K562 (cell line): ENCODE measurements around the gene LRCOL1.

ENCODE experiments used
- FOS ChIP-seq: IDR thresholded peaks from 3 replicates; pipeline ENCODE4 v1.6.1; 2011; ENCODE audit not compliant: insufficient read length; ENCODE audit errors: extremely low read depth
- POLR2A ChIP-seq: fragments of 450-650 bp; conservative IDR thresholded peaks from 2 replicates; pipeline ENCODE4 v1.6.1; 2016
- RAD21 ChIP-seq, 2 experiments: fragments of 250-450 bp in 1 of 2; fragments of 450-650 bp in 1 of 2; sonication (Bioruptor Pico) in 1 of 2; formaldehyde crosslinking in 1 of 2; IDR thresholded peaks in 1 of 2; conservative IDR thresholded peaks in 1 of 2; 2 replicates each; pipeline versions ENCODE4 v1.4.0 to v1.8.0; 2020 to 2022; ENCODE audit warnings: mild to moderate bottlenecking in 2 of 2, moderate library complexity in 1 of 2
- TF ChIP-seq, protein P1 (sequence below), 2 experiments: IDR thresholded peaks; 2 replicates each; pipeline ENCODE4 v1.6.1; 2011; ENCODE audit warnings: borderline replicate concordance in 1 of 2, control low read depth in 1 of 2, low read depth in 1 of 2, low read length in 1 of 2, mild to moderate bottlenecking in 1 of 2, mixed read lengths in 1 of 2, moderate library complexity in 1 of 2; ENCODE audit not compliant: insufficient read depth in 1 of 2, insufficient read length in 1 of 2, poor library complexity in 1 of 2, severe bottlenecking in 1 of 2; ENCODE audit errors: extremely low read depth in 1 of 2
- TF ChIP-seq, protein P2 (sequence below), 3 experiments: IDR thresholded peaks in 2 of 3; conservative IDR thresholded peaks in 1 of 3; 2 replicates each; pipeline ENCODE4 v1.5.1; 2011 to 2012; ENCODE audit warnings: low read length in 3 of 3, mild to moderate bottlenecking in 3 of 3, control low read depth in 2 of 3, improper control_type of control experiment in 1 of 3, inconsistent platforms in 1 of 3, low read depth in 1 of 3, mixed read lengths in 1 of 3, moderate library complexity in 1 of 3; ENCODE audit not compliant: insufficient read depth in 2 of 3

DNA sequence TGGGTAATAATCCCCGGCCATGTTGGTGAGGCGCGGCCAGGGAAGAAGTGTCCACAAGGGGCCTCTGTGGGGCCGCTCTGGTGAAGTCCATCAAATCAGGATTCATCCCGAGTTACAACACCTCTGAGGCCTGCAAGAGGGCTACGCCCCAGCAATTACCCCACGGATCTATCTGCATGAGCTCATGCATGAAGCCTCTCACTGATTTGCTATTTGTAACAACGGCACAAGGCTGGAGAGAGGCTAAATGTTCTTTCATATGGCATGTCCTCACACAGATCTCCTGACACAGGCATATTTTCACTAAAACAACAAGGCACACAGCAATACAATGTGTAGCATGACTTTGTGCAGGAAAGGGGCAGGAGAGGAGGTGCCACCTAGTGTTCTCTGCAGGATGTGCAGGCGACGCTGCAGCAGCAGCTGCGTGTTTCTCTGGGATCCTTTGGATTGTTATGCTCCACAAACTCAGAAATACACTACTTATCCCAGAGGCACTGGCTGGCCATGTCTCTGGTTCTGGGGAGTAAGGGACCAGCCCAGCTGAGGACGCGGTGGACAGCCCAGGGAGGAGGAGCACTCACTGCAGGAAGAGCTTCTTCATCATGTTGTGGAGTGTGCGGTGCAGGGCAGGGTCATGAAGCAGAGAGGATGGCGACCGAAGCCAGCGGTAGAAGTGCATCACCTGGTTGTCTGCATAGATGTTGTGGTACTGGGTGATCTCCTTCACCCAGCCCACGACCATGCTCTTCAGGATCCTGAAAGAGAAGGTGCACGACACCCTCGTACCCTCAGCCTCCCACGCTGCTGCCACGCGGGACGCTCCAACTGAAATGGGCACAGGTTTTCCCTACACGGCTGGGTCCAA, 28.4 kb upstream of the LRCOL1 start:
- TF ChIP-seq, protein P1, sequence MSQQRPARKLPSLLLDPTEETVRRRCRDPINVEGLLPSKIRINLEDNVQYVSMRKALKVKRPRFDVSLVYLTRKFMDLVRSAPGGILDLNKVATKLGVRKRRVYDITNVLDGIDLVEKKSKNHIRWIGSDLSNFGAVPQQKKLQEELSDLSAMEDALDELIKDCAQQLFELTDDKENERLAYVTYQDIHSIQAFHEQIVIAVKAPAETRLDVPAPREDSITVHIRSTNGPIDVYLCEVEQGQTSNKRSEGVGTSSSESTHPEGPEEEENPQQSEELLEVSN (IDR thresholded peaks at IDR 0.05; ENCODE audit: borderline replicate concordance in 1 of 2, extremely low read depth in 1 of 2, insufficient read depth in 1 of 2, insufficient read length in 1 of 2, low read depth in 1 of 2, low read length in 1 of 2, poor library complexity in 1 of 2, severe bottlenecking in 1 of 2): no peak
- TF ChIP-seq POLR2A: no peak
- TF ChIP-seq RAD21 (CRISPR knock-in tag; conservative IDR thresholded peaks at IDR 0.05 in 1 of 2, IDR thresholded peaks at IDR 0.05 in 1 of 2): peak in 1 of 2 experiments; percentile 43; a peak in 2 of 4 replicates
- TF ChIP-seq, protein P2, sequence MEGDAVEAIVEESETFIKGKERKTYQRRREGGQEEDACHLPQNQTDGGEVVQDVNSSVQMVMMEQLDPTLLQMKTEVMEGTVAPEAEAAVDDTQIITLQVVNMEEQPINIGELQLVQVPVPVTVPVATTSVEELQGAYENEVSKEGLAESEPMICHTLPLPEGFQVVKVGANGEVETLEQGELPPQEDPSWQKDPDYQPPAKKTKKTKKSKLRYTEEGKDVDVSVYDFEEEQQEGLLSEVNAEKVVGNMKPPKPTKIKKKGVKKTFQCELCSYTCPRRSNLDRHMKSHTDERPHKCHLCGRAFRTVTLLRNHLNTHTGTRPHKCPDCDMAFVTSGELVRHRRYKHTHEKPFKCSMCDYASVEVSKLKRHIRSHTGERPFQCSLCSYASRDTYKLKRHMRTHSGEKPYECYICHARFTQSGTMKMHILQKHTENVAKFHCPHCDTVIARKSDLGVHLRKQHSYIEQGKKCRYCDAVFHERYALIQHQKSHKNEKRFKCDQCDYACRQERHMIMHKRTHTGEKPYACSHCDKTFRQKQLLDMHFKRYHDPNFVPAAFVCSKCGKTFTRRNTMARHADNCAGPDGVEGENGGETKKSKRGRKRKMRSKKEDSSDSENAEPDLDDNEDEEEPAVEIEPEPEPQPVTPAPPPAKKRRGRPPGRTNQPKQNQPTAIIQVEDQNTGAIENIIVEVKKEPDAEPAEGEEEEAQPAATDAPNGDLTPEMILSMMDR (IDR thresholded peaks at IDR 0.05 in 2 of 3, conservative IDR thresholded peaks at IDR 0.05 in 1 of 3; ENCODE audit: insufficient read depth in 2 of 3, low read depth in 1 of 3, low read length in 3 of 3): peak; percentile 54 to 81 (median 57)
- TF ChIP-seq FOS: no peak
